ENCODE results near the gene FKBP10.
"Not testable (repeated sequence)": the region's sequence is repeated elsewhere in the genome, so short reads cannot be mapped to it uniquely, and the experiment has no call there.

Gene FKBP10

GRCh38 chr17:41811549-41812380, 1.0 kb upstream of the FKBP10 start, which contains the start of gene P3H4:
TSS of gene P3H4 (minus strand) at chr17:41811949. CDS start at chr17:41811915, 34 bp downstream.
- DNase-seq = peak; percentile 79

- no peak for DNase-seq
These were observed 412 bp downstream of the FKBP10 start for GRCh38 chr17:41813152-41813680.

- DNase-seq = no peak
These were observed 908 bp downstream of the FKBP10 start for GRCh38 chr17:41813699-41814124.

- no peak for DNase-seq
These were observed 1.4 kb downstream of the FKBP10 start for GRCh38 chr17:41814195-41814594.

- DNase-seq = no peak
These were observed 4.0 kb downstream of the FKBP10 start for GRCh38 chr17:41816637-41817320.

- DNase-seq = no peak
These were observed 5.2 kb downstream of the FKBP10 start for GRCh38 chr17:41818024-41818423.

- DNase-seq = no peak
These were observed 9.0 kb downstream of the FKBP10 start for GRCh38 chr17:41821776-41822175.

- DNase-seq = no peak
These were observed 9.7 kb downstream of the FKBP10 start for GRCh38 chr17:41822216-41823140.

GRCh38 chr17:41823141-41823524, 10.3 kb downstream of the FKBP10 start:
- DNase-seq = no peak

- no peak for DNase-seq
These were observed 10.8 kb downstream of the FKBP10 start for GRCh38 chr17:41823580-41823979.

- DNase-seq = no peak
These were observed 11.3 kb downstream of the FKBP10 start for GRCh38 chr17:41824086-41824485.

GRCh38 chr17:41825175-41825845, 12.5 kb downstream of the FKBP10 start:
- no peak for DNase-seq

- not testable (repeated sequence) for DNase-seq
These were observed 17.2 kb downstream of the FKBP10 start for GRCh38 chr17:41829961-41830360.

GRCh38 chr17:41835214-41835799, 22.5 kb downstream of the FKBP10 start:
- DNase-seq = no peak

- DNase-seq = peak; percentile 65
These were observed 23.2 kb downstream of the FKBP10 start, which contains the start of gene NT5C3B for GRCh38 chr17:41835800-41836549. TSS of gene NT5C3B (minus strand) at chr17:41836232. CDS start at chr17:41836193, 39 bp downstream.

GRCh38 chr17:41836550-41837196, 23.9 kb downstream of the FKBP10 start:
- no peak for DNase-seq

GRCh38 chr17:41837761-41838538, 25.1 kb downstream of the FKBP10 start, which contains the start of gene KLHL10:
TSS of gene KLHL10 (plus strand) at chr17:41837825. CDS start at chr17:41837933, 108 bp downstream.
- no peak for DNase-seq

GRCh38 chr17:41839448-41839847, 26.6 kb downstream of the FKBP10 start:
- DNase-seq = not testable (repeated sequence)

GRCh38 chr17:41840781-41841180, 28.0 kb downstream of the FKBP10 start:
- not testable (repeated sequence) for DNase-seq
